VCaP (cell line): ENCODE measurements around the gene ABHD12B.

Source experiments
- H3K27ac ChIP-seq: fragments of 450-650 bp; 2 replicates; pipeline ENCODE4 v1.5.1; 2017
- CTCF ChIP-seq: fragments of 450-650 bp; conservative IDR thresholded peaks from 2 replicates; pipeline ENCODE4 v1.5.1; 2017; ENCODE audit warnings: mild to moderate bottlenecking, moderate library complexity

Gene ABHD12B

GRCh38 chr14:50947446-50947845 is 75.6 kb downstream of the ABHD12B start:
- no peak overlapping the region for H3K27ac ChIP-seq
- no peak for TF ChIP-seq CTCF

GRCh38 chr14:50948205-50948604 is 76.4 kb downstream of the ABHD12B start:
- no peak overlapping the region for H3K27ac ChIP-seq
- no peak for TF ChIP-seq CTCF

GRCh38 chr14:50951032-50951431 is 79.2 kb downstream of the ABHD12B start:
- no peak overlapping the region for H3K27ac ChIP-seq
- no peak for TF ChIP-seq CTCF

- TF ChIP-seq CTCF = no peak
Observed at GRCh38 chr14:50953502-50953901, 81.6 kb downstream of the ABHD12B start.

More at GRCh38 chr14:50953502-50953901, 81.6 kb downstream of the ABHD12B start:
- no peak overlapping the region for H3K27ac ChIP-seq
